GM21367 (cell line): ENCODE data around the gene PPARA.
"Not testable (repeated sequence)": the region's sequence is repeated elsewhere in the genome, so short reads cannot be mapped to it uniquely, and the experiment has no call there.

Experiments
- ATAC-seq: cut with Tn5 transposase; IDR thresholded peaks from one replicate; pipeline ENCODE4 v1.9.1; 2021; ENCODE audit not compliant: unreplicated experiment

PPARA gene

GRCh38 chr22:46165977-46166376, 15.7 kb downstream of the PPARA start:
- no peak for ATAC-seq

GRCh38 chr22:46169628-46170027, 19.3 kb downstream of the PPARA start:
- no peak for ATAC-seq

- no peak for ATAC-seq
Measured at GRCh38 chr22:46171940-46172339, 21.6 kb downstream of the PPARA start.

- no peak for ATAC-seq
Measured at GRCh38 chr22:46172522-46173110, 22.3 kb downstream of the PPARA start.

GRCh38 chr22:46173152-46173551, 22.8 kb downstream of the PPARA start:
- ATAC-seq = no peak

- no peak for ATAC-seq
Measured at GRCh38 chr22:46175631-46176030, 25.3 kb downstream of the PPARA start.

- no peak for ATAC-seq
Measured at GRCh38 chr22:46176508-46177003, 26.2 kb downstream of the PPARA start.

- no peak for ATAC-seq
Measured at GRCh38 chr22:46178755-46179505, 28.6 kb downstream of the PPARA start.

GRCh38 chr22:46179748-46180147, 29.4 kb downstream of the PPARA start:
- ATAC-seq = no peak

- no peak for ATAC-seq
Measured at GRCh38 chr22:46180370-46181137, 30.2 kb downstream of the PPARA start.

- ATAC-seq = no peak
Measured at GRCh38 chr22:46183733-46184132, 33.4 kb downstream of the PPARA start.

GRCh38 chr22:46185283-46185682, 35.0 kb downstream of the PPARA start:
- no peak for ATAC-seq

GRCh38 chr22:46187862-46188261, 37.5 kb downstream of the PPARA start:
- ATAC-seq = no peak

- no peak for ATAC-seq
Measured at GRCh38 chr22:46192210-46192993, 42.1 kb downstream of the PPARA start.

- no peak for ATAC-seq
Measured at GRCh38 chr22:46193898-46194310, 43.6 kb downstream of the PPARA start.

GRCh38 chr22:46195487-46196165, 45.3 kb downstream of the PPARA start:
- ATAC-seq = no peak

- ATAC-seq = no peak
Measured at GRCh38 chr22:46196278-46196677, 46.0 kb downstream of the PPARA start.

- no peak for ATAC-seq
Measured at GRCh38 chr22:46198274-46198673, 47.9 kb downstream of the PPARA start.

GRCh38 chr22:46198806-46199205, 48.5 kb downstream of the PPARA start:
- not testable (repeated sequence) for ATAC-seq

GRCh38 chr22:46201059-46201757, 50.9 kb downstream of the PPARA start:
- ATAC-seq = no peak
